ENCODE measurements around the gene RNU5D-1.
"Not testable (repeated sequence)": the region's sequence is repeated elsewhere in the genome, so short reads cannot be mapped to it uniquely, and the experiment has no call there.

The RNU5D-1 gene

DNA sequence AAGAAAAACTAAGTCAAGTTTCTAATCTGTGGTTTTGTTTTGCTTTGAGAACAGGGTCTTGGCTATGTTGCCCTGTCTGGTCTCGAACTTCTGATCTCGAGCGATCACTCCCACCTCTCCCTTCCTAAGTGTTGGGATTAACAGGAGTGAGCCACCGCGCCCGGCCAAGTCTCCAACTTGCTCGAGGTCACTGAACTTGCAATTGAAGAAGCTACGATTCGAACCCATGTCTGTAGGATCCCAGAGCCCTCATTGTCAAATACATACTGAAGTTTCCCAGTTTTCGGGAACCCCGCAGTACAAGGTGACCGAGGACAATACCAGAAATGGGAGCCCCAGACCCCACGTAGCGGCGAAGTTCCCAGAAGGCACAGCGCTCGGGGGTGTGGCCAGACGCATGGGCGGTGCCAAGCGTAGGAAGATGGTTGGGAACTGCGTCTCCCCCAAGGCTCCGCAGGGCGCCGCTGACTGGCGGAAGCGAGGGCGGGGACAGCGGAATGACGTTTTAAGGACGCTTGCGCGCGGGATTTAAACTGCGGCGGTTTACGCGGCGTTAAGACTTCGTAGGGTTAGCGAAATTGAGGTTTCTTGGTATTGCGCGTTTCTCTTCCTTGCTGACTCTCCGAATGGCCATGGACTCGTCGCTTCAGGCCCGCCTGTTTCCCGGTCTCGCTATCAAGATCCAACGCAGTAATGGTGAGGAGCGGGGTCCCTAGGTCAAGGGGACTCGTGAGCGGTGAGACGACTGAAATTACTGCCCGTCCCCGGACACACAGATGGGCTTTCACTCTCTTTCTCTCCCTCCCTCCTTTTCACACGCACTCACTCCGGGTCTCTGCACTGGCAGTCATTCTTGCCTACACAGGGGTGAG lies 8.6 kb upstream of the RNU5D-1 start, which contains the start of gene KIF2C:
Gene KIF2C (plus strand): TSS at position 531 of the 872 bp plus-strand sequence. CDS start 96 bp downstream, at position 627.
- Histone ChIP-seq H3K27ac (ENCODE audit: low read depth, low read length) (peak within 1 kb of the TSS; percentile 54), H3K56ac (ENCODE audit: low read length) (peak within 1 kb of the TSS; percentile 92), H3K4me2 (ENCODE audit: low read length) (peak within 1 kb of the TSS; percentile 86), H3K27me3 (ENCODE audit: insufficient read depth, low read length, poor library complexity) (no peaks in the 10 kb centered on the region), H3K79me1 (ENCODE audit: low read length) (peaks cover 17% of the 10 kb centered on the region), H3K79me2 (ENCODE audit: control insufficient read depth, insufficient read depth, low read length) (peaks cover 24% of the 10 kb centered on the region), H3K9ac (ENCODE audit: low read length) (peak within 1 kb of the TSS; percentile 84), H3K36me3 (ENCODE audit: control insufficient read depth, insufficient read depth, low read length) (peaks cover 2% of the 10 kb centered on the region), H2BK5ac (ENCODE audit: low read length) (peak within 1 kb of the TSS; percentile 49), H2BK120ac (ENCODE audit: low read depth, low read length) (no peak within 1 kb of the TSS), H3K4ac (ENCODE audit: low read depth, low read length) (peak within 1 kb of the TSS; percentile 38), H3K4me1 (ENCODE audit: control insufficient read depth, low read depth, low read length) (no peaks in the 10 kb centered on the region), H3K23ac (ENCODE audit: low read length) (no peak within 1 kb of the TSS), H4K5ac (ENCODE audit: low read length) (no peak within 1 kb of the TSS), H4K8ac (ENCODE audit: low read depth, low read length) (no peak within 1 kb of the TSS), H2AK5ac (ENCODE audit: low read length) (peak within 1 kb of the TSS; percentile 61), H2BK15ac (replicated peaks; ENCODE audit: low read depth) (no peak within 1 kb of the TSS), H3K4me3 (ENCODE audit: low read length) (peak within 1 kb of the TSS; percentile 95), H3K18ac (ENCODE audit: low read length) (peak within 1 kb of the TSS; percentile 41)
- no CpG with 5 or more reads among the region's 57 CpGs for whole genome bisulfite sequencing (ENCODE audit: extremely low coverage, insufficient coverage, low lambda C conversion rate)
- peak; percentile 98 for DNase-seq

DNA sequence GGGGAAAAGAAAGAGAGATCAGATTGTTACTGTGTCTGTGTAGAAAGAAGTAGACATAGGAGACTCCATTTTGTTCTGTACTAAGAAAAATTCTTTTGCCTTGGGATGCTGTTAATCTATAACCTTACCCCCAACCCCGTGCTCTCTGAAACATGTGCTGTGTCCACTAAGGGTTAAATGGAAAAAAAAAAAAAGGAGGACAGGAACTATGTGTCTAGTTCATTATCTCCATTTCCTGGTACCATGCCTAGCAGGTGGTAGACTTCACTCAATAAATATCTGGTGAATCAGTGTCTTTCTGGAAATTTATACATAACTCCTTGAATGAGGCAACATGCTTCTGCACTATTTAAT lies 8.0 kb upstream of the RNU5D-1 start:
- not testable (repeated sequence) for H3K4me2 ChIP-seq (ENCODE audit: low read length); H2BK120ac ChIP-seq (ENCODE audit: low read depth, low read length); H2BK5ac ChIP-seq (ENCODE audit: low read length); DNase-seq; H3K9ac ChIP-seq (ENCODE audit: low read length); H2BK15ac ChIP-seq (replicated peaks; ENCODE audit: low read depth); H3K4me1 ChIP-seq (ENCODE audit: control insufficient read depth, low read depth, low read length); H3K56ac ChIP-seq (ENCODE audit: low read length); H3K18ac ChIP-seq (ENCODE audit: low read length); H3K36me3 ChIP-seq (ENCODE audit: control insufficient read depth, insufficient read depth, low read length); H3K4me3 ChIP-seq (ENCODE audit: low read length); H4K8ac ChIP-seq (ENCODE audit: low read depth, low read length); H3K23ac ChIP-seq (ENCODE audit: low read length); H4K5ac ChIP-seq (ENCODE audit: low read length); H3K27ac ChIP-seq (ENCODE audit: low read depth, low read length); H3K4ac ChIP-seq (ENCODE audit: low read depth, low read length); H3K27me3 ChIP-seq (ENCODE audit: insufficient read depth, low read length, poor library complexity); H2AK5ac ChIP-seq (ENCODE audit: low read length)
- H3K79me2 ChIP-seq (ENCODE audit: control insufficient read depth, insufficient read depth, low read length) = peaks cover 22% of the 10 kb centered on the region
- H3K79me1 ChIP-seq (ENCODE audit: low read length) = peaks cover 14% of the 10 kb centered on the region
- WGBS (ENCODE audit: extremely low coverage, insufficient coverage, low lambda C conversion rate) = no CpG with 5 or more reads among the region's 1 CpG

DNA sequence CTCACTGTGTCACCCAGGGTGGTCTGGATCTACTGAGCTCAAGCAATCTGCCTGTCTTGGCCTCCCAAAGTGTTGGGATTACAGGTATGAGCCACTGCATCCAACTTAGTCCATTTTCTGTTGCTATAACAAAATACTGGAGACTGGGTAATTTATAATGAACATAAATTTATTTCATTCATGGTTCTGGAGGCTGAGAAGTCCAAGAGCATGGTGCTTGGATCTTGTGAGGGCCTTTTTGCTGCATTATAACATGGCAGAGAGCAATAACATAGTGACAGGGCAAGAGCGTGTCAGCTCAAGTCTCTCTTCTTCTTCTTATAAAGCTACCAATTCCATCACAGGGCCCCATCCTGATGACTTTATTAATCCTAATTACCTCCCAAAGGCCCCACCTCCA lies 5.0 kb upstream of the RNU5D-1 start:
- H3K4me1 ChIP-seq (ENCODE audit: control insufficient read depth, low read depth, low read length) = no peaks in the 10 kb centered on the region
- H3K79me1 ChIP-seq (ENCODE audit: low read length) = peaks cover 4% of the 10 kb centered on the region
- no peak overlapping the region for H3K4me2 ChIP-seq (ENCODE audit: low read length)
- no peak overlapping the region for H2BK15ac ChIP-seq (replicated peaks; ENCODE audit: low read depth)
- no peak overlapping the region for H3K4me3 ChIP-seq (ENCODE audit: low read length)
- no peaks in the 10 kb centered on the region for H3K27me3 ChIP-seq (ENCODE audit: insufficient read depth, low read length, poor library complexity)
- no peak overlapping the region for H2BK120ac ChIP-seq (ENCODE audit: low read depth, low read length)
- no CpG with 5 or more reads among the region's 1 CpG for WGBS (ENCODE audit: extremely low coverage, insufficient coverage, low lambda C conversion rate)
- H3K9ac ChIP-seq (ENCODE audit: low read length) = no peak overlapping the region
- H3K23ac ChIP-seq (ENCODE audit: low read length) = no peak overlapping the region
- H4K8ac ChIP-seq (ENCODE audit: low read depth, low read length) = no peak overlapping the region
- H2BK5ac ChIP-seq (ENCODE audit: low read length) = no peak overlapping the region
- no peak overlapping the region for H3K4ac ChIP-seq (ENCODE audit: low read depth, low read length)
- no peak overlapping the region for H3K56ac ChIP-seq (ENCODE audit: low read length)
- no peak for DNase-seq
- no peaks in the 10 kb centered on the region for H3K36me3 ChIP-seq (ENCODE audit: control insufficient read depth, insufficient read depth, low read length)
- peaks cover 11% of the 10 kb centered on the region for H3K79me2 ChIP-seq (ENCODE audit: control insufficient read depth, insufficient read depth, low read length)
- no peak overlapping the region for H2AK5ac ChIP-seq (ENCODE audit: low read length)
- no peak overlapping the region for H3K18ac ChIP-seq (ENCODE audit: low read length)
- H3K27ac ChIP-seq (ENCODE audit: low read depth, low read length) = no peak overlapping the region
- H4K5ac ChIP-seq (ENCODE audit: low read length) = no peak overlapping the region

DNA sequence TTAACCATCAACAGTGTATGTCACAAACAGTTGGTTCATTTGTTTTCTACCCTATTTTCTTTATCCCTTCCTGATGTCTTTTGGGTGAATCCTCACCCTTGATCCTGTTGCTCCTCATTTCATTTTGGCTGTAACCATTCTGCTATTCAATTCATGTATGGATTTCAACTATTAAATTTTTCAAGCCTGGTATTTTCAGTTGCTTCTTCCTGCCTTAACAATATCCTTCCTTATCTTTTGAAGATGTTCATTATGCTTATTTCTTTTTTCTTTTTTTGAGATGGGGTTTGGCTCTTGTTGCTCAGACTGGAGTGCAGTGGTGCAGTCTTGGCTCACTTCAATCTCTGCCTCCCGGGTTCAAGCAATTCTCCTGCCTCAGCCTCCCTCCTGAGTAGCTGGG lies 2.8 kb upstream of the RNU5D-1 start:
- Histone ChIP-seq H3K79me1 (ENCODE audit: low read length) (no peaks in the 10 kb centered on the region), H3K27ac (ENCODE audit: low read depth, low read length) (no peak overlapping the region), H3K4me2 (ENCODE audit: low read length) (no peak overlapping the region), H3K18ac (ENCODE audit: low read length) (no peak overlapping the region), H3K4ac (ENCODE audit: low read depth, low read length) (no peak overlapping the region), H4K5ac (ENCODE audit: low read length) (no peak overlapping the region), H3K4me3 (ENCODE audit: low read length) (no peak overlapping the region), H3K36me3 (ENCODE audit: control insufficient read depth, insufficient read depth, low read length) (no peaks in the 10 kb centered on the region), H3K56ac (ENCODE audit: low read length) (no peak overlapping the region), H3K23ac (ENCODE audit: low read length) (no peak overlapping the region), H3K27me3 (ENCODE audit: insufficient read depth, low read length, poor library complexity) (no peaks in the 10 kb centered on the region), H2BK15ac (replicated peaks; ENCODE audit: low read depth) (no peak overlapping the region), H3K4me1 (ENCODE audit: control insufficient read depth, low read depth, low read length) (no peaks in the 10 kb centered on the region), H2AK5ac (ENCODE audit: low read length) (no peak overlapping the region), H3K79me2 (ENCODE audit: control insufficient read depth, insufficient read depth, low read length) (no peaks in the 10 kb centered on the region), H4K8ac (ENCODE audit: low read depth, low read length) (no peak overlapping the region), H2BK120ac (ENCODE audit: low read depth, low read length) (no peak overlapping the region), H2BK5ac (ENCODE audit: low read length) (no peak overlapping the region), H3K9ac (ENCODE audit: low read length) (no peak overlapping the region)
- WGBS (ENCODE audit: extremely low coverage, insufficient coverage, low lambda C conversion rate) = no CpG with 5 or more reads among the region's 1 CpG
- no peak for DNase-seq

DNA sequence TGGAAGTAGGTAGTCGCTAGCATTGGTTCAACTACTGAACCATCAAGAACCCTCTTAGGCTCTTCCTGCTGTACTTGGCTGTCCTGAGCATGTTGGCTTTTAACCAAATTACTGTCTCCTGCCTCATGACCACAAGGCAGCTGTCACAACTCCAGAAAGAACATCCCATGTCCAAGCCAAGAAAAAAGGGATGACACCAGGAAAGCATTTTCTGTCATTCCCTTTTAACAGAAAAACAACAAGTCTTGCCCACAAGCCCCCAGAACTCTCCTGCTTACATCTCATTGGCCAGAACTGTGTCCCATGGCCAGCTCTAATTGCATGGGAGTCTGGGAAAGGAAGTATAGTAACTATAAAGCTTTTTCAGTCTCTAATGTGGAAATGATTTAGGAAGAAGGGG lies 2.4 kb upstream of the RNU5D-1 start:
- no peak overlapping the region for H2BK5ac ChIP-seq (ENCODE audit: low read length)
- H3K79me1 ChIP-seq (ENCODE audit: low read length) = no peaks in the 10 kb centered on the region
- no peak overlapping the region for H4K5ac ChIP-seq (ENCODE audit: low read length)
- no peaks in the 10 kb centered on the region for H3K4me1 ChIP-seq (ENCODE audit: control insufficient read depth, low read depth, low read length)
- no peak overlapping the region for H3K4me2 ChIP-seq (ENCODE audit: low read length)
- no peak overlapping the region for H3K23ac ChIP-seq (ENCODE audit: low read length)
- no peak overlapping the region for H3K27ac ChIP-seq (ENCODE audit: low read depth, low read length)
- H2BK15ac ChIP-seq (replicated peaks; ENCODE audit: low read depth) = no peak overlapping the region
- H3K56ac ChIP-seq (ENCODE audit: low read length) = no peak overlapping the region
- H4K8ac ChIP-seq (ENCODE audit: low read depth, low read length) = no peak overlapping the region
- no CpG with 5 or more reads among the region's 1 CpG for WGBS (ENCODE audit: extremely low coverage, insufficient coverage, low lambda C conversion rate)
- no peaks in the 10 kb centered on the region for H3K27me3 ChIP-seq (ENCODE audit: insufficient read depth, low read length, poor library complexity)
- H3K79me2 ChIP-seq (ENCODE audit: control insufficient read depth, insufficient read depth, low read length) = no peaks in the 10 kb centered on the region
- H3K36me3 ChIP-seq (ENCODE audit: control insufficient read depth, insufficient read depth, low read length) = no peaks in the 10 kb centered on the region
- no peak overlapping the region for H2AK5ac ChIP-seq (ENCODE audit: low read length)
- no peak overlapping the region for H3K4me3 ChIP-seq (ENCODE audit: low read length)
- H2BK120ac ChIP-seq (ENCODE audit: low read depth, low read length) = no peak overlapping the region
- no peak overlapping the region for H3K4ac ChIP-seq (ENCODE audit: low read depth, low read length)
- no peak overlapping the region for H3K18ac ChIP-seq (ENCODE audit: low read length)
- no peak for DNase-seq
- no peak overlapping the region for H3K9ac ChIP-seq (ENCODE audit: low read length)

Measured in mesendoderm (in vitro differentiated cells).